Natural killer cell (primary cell): ENCODE results near the gene ABHD2. TPM values are rescaled to one million over a fixed set of nuclear protein-coding genes. Genes with fewer than 3 reads are reported as not detected.

Source experiments
- ATAC-seq, 3 donors: fragments of 150-1000 bp in 2 of 3; fragments of 200-7000 bp in 1 of 3; cut with Tn5 transposase; 1 replicate in 1 of 3; 2 replicates in 2 of 3; pipeline ENCODE4 v1.10.0; 2021; ENCODE audit warnings: mild to moderate bottlenecking in 2 of 3, moderate library complexity in 2 of 3
- DNase-seq, 2 donors: peaks; one replicate each; pipeline versions ENCODE4 v3.0.0 to v3.0.0-alpha.2; 2013 to 2021; ENCODE audit warnings: mixed read lengths in 1 of 2
- H3K27ac ChIP-seq: one replicate; pipeline ENCODE4 v1.5.1; 2013; ENCODE audit warnings: mild to moderate bottlenecking, low read length
- H3K27me3 ChIP-seq: one replicate; pipeline ENCODE4 v1.6.1; 2013; ENCODE audit warnings: low read length; ENCODE audit not compliant: control insufficient read depth, insufficient read depth
- H3K36me3 ChIP-seq: one replicate; pipeline ENCODE4 v1.6.1; 2013; ENCODE audit warnings: low read length; ENCODE audit not compliant: control insufficient read depth, insufficient read depth
- H3K4me1 ChIP-seq: one replicate; pipeline ENCODE4 v1.6.1; 2013; ENCODE audit warnings: low read length; ENCODE audit not compliant: control insufficient read depth, insufficient read depth
- H3K4me3 ChIP-seq: one replicate; pipeline ENCODE4 v1.5.1; 2013; ENCODE audit warnings: low read length
- H3K9me3 ChIP-seq: one replicate; pipeline ENCODE4 v1.6.1; 2013; ENCODE audit warnings: low read length; ENCODE audit not compliant: control insufficient read depth, insufficient read depth
- H3K27ac Mint-ChIP-seq, 2 donors: one replicate each; pipeline ENCODE4 v1.8.0; 2022; ENCODE audit warnings: mild to moderate bottlenecking in 2 of 2, mixed read lengths in 2 of 2, moderate library complexity in 1 of 2
- H3K27me3 Mint-ChIP-seq, 2 donors: one replicate each; pipeline ENCODE4 v1.8.0; 2022; ENCODE audit warnings: low read depth in 2 of 2, mixed read lengths in 2 of 2
- H3K36me3 Mint-ChIP-seq: one replicate; pipeline ENCODE4 v1.8.0; 2022; ENCODE audit warnings: mixed read lengths
- H3K4me1 Mint-ChIP-seq, 2 donors: one replicate each; pipeline ENCODE4 v1.8.0; 2022; ENCODE audit warnings: mixed read lengths in 2 of 2
- H3K4me3 Mint-ChIP-seq: one replicate; pipeline ENCODE4 v1.8.0; 2022; ENCODE audit warnings: mild to moderate bottlenecking, moderate library complexity, mixed read lengths
- H3K9me3 Mint-ChIP-seq, 2 donors: one replicate each; pipeline ENCODE4 v1.8.0; 2022; ENCODE audit warnings: mixed read lengths in 2 of 2
- CTCF ChIP-seq: fragments of 200-600 bp; IDR thresholded peaks from one replicate; pipeline ENCODE4 v1.8.0; 2022; ENCODE audit warnings: antibody characterized with exemption
- WGBS: methylation state at CpG from one replicate; pipeline ENCODE4 v1.1.7; 2013; ENCODE audit warnings: missing lambda C conversion rate; ENCODE audit not compliant: insufficient coverage; 5-methylcytosine and 5-hydroxymethylcytosine counted together
- intact Hi-C: fragments of 100-400 bp; cut with micrococcal nuclease; formaldehyde crosslinking; loops from one replicate; pipeline ENCODE4 v1.14.2; 2022
- total RNA-seq, 4 donors: library from RNA; stranded (reverse); fragments of 120-200 nt in 1 of 4; gene quantifications; one replicate each; pipeline versions ENCODE4 v1.2.3 to v1.2.4, GENCODE V29; 2013 to 2022

ABHD2 gene
- total RNA-seq, 3 donors from 2014 or later (not counting 1 experiment from before 2014, with no cell fraction given): 187 to 236 (median 191) TPM

DNA sequence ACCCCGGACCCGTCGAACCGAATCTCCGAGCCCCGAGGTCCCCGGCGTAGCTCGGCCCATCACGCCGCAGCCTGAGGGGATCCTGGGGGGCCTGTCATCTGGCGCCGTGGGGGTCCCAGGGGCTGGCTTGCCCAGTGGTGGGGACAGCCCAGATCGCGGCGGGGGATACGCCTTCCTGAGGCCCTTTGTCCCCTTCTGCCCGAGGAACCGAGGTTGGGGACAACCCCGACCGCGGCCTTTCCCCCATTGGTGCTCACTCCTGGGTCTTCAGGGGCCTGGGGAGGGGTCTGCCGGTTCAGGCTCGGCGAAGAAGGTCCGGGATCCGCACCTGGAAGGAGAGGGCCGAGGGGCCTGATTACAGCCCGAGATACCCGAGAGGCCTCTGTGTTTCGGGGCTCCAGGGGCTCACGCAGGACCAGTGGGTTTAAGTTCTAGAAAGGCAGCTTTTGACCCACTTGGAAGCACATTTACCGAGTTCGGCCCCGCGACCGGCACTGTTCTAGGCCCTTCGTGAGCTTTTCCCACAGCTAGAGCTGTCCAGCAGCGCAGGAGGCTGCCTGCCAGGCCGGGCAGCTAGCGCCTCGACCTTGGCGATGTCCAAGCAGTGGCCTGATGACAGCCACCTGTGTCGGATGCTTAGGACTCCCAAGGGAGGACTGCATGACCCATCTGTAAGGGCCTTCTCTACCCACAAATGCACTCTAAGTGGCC is 504 bp downstream of the ABHD2 start:
- Mint-ChIP-seq H3K36me3 (peaks cover 5% of the 10 kb centered on the region), H3K4me3 (no peak overlapping the region), H3K9me3 (no peaks in the 10 kb centered on the region), H3K27me3 (no peaks in the 10 kb centered on the region), H3K4me1 (peaks cover 45% of the 10 kb centered on the region in 2 donors), H3K27ac (no peak overlapping the region)
- intact Hi-C loops: loop anchor here (1.0 to 2.0 kb wide), 3 partner anchors 42 to 246 kb away; partner anchors contain the start of gene POLG
- WGBS: 9% methylated on average over 44 of the region's 44 CpGs
- Histone ChIP-seq H3K4me1 (peaks cover 43% of the 10 kb centered on the region), H3K9me3 (no peaks in the 10 kb centered on the region), H3K27me3 (no peaks in the 10 kb centered on the region), H3K36me3 (no peaks in the 10 kb centered on the region), H3K27ac (peak overlapping the region; percentile 77), H3K4me3 (peak overlapping the region; percentile 98)
- no peak for ATAC-seq
- TF ChIP-seq CTCF: no peak
- DNase-seq: peak; percentile 26 to 27

DNA sequence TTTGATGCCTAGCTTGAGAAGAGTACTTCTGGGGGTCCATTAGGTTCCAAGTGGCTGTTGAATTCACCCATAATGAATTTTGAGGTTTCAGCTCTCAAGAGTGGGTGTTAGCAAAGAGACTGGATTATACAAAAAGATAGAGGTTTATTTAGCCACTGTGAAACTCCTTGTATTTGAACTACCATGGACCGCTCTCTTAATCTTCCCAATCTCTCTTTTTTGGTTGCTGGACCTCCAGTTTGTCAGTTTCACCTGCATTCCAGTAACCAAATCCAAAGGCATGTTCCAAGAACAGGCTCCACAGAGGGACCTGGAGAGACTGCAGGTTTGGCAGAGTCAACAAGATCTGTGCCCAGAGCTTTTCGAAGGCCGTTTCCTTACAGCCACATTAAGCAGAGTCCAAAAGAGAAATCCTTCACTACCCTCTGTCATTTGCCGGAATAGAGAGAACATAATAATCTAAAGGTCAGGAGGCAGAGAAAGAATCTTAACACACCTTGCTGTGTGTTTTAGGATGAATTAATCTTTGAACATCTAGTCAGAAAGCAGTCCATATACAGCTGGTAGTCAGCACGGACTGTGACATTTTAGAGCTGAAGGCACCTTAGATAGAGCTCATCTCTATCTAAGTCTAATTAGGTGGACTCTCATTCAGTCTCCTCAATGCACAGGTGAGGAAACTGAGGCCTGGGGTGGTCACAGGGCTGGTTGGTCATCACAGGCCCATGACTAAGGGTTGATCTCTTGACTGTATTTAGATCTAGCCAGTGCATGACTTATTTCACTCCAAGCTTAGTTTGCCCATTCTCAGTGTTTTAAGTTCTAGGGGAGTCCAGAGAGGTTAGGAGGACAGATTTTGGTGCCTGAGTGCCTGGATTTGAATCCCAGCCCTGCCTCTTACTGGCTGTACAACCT is 1.3 kb downstream of the ABHD2 start:
- DNase-seq (peak in 1 of 2 donors; percentile 17), ATAC-seq (no peak)
- Mint-ChIP-seq H3K27ac (no peak overlapping the region), H3K9me3 (no peaks in the 10 kb centered on the region), H3K27me3 (no peaks in the 10 kb centered on the region), H3K36me3 (peaks cover 7% of the 10 kb centered on the region), H3K4me1 (peaks cover 50 to 53% of the 10 kb centered on the region in 2 donors), H3K4me3 (no peak overlapping the region)
- H3K36me3 ChIP-seq: peaks cover 3% of the 10 kb centered on the region
- H3K4me3 ChIP-seq: peak overlapping the region; percentile 98
- H3K27ac ChIP-seq: peak overlapping the region; percentile 77
- 93% methylated on average over 4 of the region's 5 CpGs for WGBS
- no peaks in the 10 kb centered on the region for H3K27me3 ChIP-seq
- H3K4me1 ChIP-seq: peaks cover 43% of the 10 kb centered on the region
- H3K9me3 ChIP-seq: no peaks in the 10 kb centered on the region
- no peak for TF ChIP-seq CTCF
- intact Hi-C loops: loop anchor here (2.0 kb wide), 3 partner anchors 23 to 245 kb away; partner anchors contain the start of gene POLG

DNA sequence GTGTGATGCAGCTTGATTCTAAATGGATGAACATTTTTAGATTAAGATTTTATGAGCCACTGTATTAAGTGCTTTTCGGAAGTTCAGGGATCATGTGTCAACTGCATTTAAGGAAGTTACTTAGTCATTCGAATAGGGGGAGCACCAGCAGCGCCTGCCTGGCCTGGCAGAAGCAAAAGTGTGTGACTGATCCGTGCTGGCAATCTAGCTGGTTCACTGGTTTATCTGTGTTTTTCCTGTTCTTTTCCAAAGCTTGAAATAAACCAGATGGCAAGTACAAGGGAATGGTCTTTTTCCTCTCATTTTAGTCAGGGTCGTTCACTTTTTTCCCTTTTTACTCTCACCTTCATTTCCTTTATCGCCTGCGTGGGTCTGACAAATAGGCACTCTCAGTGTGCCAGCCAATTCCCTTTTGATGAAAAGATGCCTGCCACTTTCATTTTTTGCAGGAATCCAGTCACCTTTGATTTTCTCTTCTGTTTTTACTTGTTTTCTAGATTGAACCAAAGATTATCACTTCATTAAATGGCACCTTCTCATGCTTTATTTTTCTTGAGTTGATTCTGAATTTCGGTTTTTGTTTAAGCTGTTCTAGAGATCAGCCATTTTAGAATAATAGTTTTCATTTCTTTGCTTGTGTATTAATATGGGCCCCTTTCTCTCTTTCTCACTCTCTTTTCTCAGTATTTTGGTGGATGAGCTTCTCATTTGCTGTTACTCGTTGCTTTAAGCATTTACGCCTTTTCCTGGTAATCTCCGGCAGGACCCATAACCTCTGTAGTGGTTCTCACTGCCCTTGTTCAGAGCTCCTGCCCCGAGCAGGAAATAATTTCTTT is 2.8 kb downstream of the ABHD2 start:
- H3K27me3 Mint-ChIP-seq: no peaks in the 10 kb centered on the region
- H3K9me3 Mint-ChIP-seq: no peaks in the 10 kb centered on the region
- Histone ChIP-seq H3K27me3 (no peaks in the 10 kb centered on the region), H3K4me1 (peaks cover 43% of the 10 kb centered on the region), H3K9me3 (no peaks in the 10 kb centered on the region), H3K27ac (peak overlapping the region; percentile 85), H3K4me3 (peak overlapping the region; percentile 22), H3K36me3 (peaks cover 7% of the 10 kb centered on the region)
- H3K4me1 Mint-ChIP-seq: peaks cover 55 to 58% of the 10 kb centered on the region in 2 donors
- ATAC-seq (peak in 1 of 3 donors; percentile 14), DNase-seq (peak; percentile 51 to 74)
- 20% methylated on average over 11 of the region's 12 CpGs for WGBS
- TF ChIP-seq CTCF: no peak
- H3K4me3 Mint-ChIP-seq: no peak overlapping the region
- intact Hi-C loops: loop anchor here (2.0 kb wide), 1 partner anchor 22 kb away; no protein-coding TSS in a partner anchor
- peaks cover 13% of the 10 kb centered on the region for H3K36me3 Mint-ChIP-seq
- H3K27ac Mint-ChIP-seq: no peak overlapping the region
